Erythroblast (primary cell): ENCODE data around the gene LMO1.

ENCODE experiments used
- GATA1 ChIP-seq: IDR thresholded peaks from 2 replicates; pipeline ENCODE4 v1.6.1; 2011; ENCODE audit warnings: low read depth, mild to moderate bottlenecking, control low read depth, low read length, moderate library complexity
- POLR2A ChIP-seq: IDR thresholded peaks from 2 replicates; pipeline ENCODE4 v1.6.1; 2011; ENCODE audit warnings: mild to moderate bottlenecking, low read length

GRCh38 chr11:8294251-8294935 is 30.7 kb upstream of the LMO1 start:
- no peak for TF ChIP-seq POLR2A
- no peak for TF ChIP-seq GATA1
